ACC112 (cell line): ENCODE measurements around the gene LRRN4.
"Not testable (repeated sequence)": the region's sequence is repeated elsewhere in the genome, so short reads cannot be mapped to it uniquely, and the experiment has no call there.

Experiments used
- H2AFZ ChIP-seq: fragments of 200-600 bp; sonication (generic); one replicate; pipeline ENCODE4 v1.6.0; 2017; ENCODE audit warnings: antibody characterized with exemption, low read length; ENCODE audit not compliant: unreplicated experiment
- H3K27ac ChIP-seq: fragments of 200-600 bp; sonication (generic); 2 replicates; pipeline ENCODE4 v1.5.1; 2014; ENCODE audit warnings: low read depth, mild to moderate bottlenecking, antibody characterized with exemption, low read length, moderate library complexity
- H3K27me3 ChIP-seq: fragments of 200-600 bp; sonication (generic); 2 replicates; pipeline ENCODE4 v1.6.1; 2014; ENCODE audit warnings: mild to moderate bottlenecking, antibody characterized with exemption, low read length, moderate library complexity, mixed read lengths; ENCODE audit not compliant: insufficient read depth
- H3K36me3 ChIP-seq: fragments of 200-600 bp; sonication (generic); 2 replicates; pipeline ENCODE4 v1.6.1; 2016; ENCODE audit warnings: mild to moderate bottlenecking, antibody characterized with exemption, low read length, moderate library complexity, mixed read lengths; ENCODE audit not compliant: insufficient read depth
- H3K4me1 ChIP-seq: fragments of 200-600 bp; sonication (generic); one replicate; pipeline ENCODE4 v1.6.1; 2016; ENCODE audit warnings: low read length, mixed read lengths; ENCODE audit not compliant: insufficient read depth, unreplicated experiment, control insufficient read depth
- H3K4me3 ChIP-seq: fragments of 200-600 bp; sonication (generic); 2 replicates; pipeline ENCODE4 v1.5.1; 2014; ENCODE audit warnings: mild to moderate bottlenecking, low read depth, low read length
- H3K79me2 ChIP-seq: fragments of 200-600 bp; sonication (generic); one replicate; pipeline ENCODE4 v1.6.0; 2016; ENCODE audit warnings: low read length; ENCODE audit not compliant: control insufficient read depth, unreplicated experiment, insufficient read depth

LRRN4 gene

DNA sequence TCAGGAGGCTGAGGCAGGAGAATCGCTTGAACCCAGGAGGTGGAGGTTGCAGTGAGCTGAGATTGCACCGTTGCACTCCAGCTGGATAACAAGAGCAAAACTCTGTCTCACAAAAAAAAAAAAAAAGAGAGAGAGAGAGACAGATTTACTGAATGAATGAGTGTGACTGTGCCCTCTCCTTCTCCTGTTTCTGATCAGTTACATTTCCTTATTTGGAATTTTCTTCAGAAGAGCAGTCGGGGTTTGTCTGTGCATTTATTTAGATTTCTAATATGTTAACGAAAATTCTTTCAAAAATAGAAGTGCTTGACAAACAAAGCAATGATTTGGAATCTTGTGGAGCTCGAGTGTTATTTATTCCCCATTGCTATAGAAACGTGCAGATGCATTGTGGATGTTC, 6.4 kb upstream of the LRRN4 start:
- Histone ChIP-seq H3K36me3 (no peaks in the 10 kb centered on the region), H3K4me1 (peaks cover 8% of the 10 kb centered on the region), H2AFZ (no peak overlapping the region), H3K79me2 (no peaks in the 10 kb centered on the region), H3K27me3 (peaks cover 24% of the 10 kb centered on the region), H3K27ac (no peak overlapping the region), H3K4me3 (no peak overlapping the region)

DNA sequence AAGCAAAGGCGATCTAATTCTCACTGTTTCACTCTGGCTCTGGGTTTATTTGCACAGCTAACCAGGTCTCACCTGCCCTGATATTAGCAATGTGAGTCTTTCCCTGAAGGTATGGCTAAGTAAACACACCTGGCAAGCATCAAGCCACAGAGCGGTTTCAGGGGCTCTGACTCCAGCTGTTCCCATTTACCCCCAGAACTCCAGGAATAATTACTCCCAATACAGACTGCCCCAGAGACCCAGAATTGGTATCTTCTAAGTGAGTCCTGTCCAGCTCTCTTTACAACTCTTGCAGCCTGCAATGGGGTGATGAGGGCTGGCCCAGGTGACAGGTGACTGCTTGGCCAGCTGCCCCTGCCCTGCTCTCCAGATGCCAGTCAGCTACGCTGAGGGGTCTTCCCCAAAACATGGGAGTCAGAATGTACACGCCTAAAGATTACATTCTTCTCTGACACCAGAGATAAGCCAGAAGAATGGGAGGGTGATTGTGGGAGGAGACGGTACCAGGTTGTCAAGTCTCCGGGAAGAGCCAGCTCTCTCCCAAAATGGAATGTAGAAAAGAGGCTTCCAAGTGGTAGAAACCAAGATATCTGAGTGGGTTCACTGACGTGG, 4.9 kb upstream of the LRRN4 start:
- Histone ChIP-seq H3K27ac (no peak overlapping the region), H3K79me2 (no peaks in the 10 kb centered on the region), H3K36me3 (no peaks in the 10 kb centered on the region), H3K4me1 (peaks cover 13% of the 10 kb centered on the region), H3K27me3 (peaks cover 30% of the 10 kb centered on the region), H2AFZ (no peak overlapping the region), H3K4me3 (no peak overlapping the region)

DNA sequence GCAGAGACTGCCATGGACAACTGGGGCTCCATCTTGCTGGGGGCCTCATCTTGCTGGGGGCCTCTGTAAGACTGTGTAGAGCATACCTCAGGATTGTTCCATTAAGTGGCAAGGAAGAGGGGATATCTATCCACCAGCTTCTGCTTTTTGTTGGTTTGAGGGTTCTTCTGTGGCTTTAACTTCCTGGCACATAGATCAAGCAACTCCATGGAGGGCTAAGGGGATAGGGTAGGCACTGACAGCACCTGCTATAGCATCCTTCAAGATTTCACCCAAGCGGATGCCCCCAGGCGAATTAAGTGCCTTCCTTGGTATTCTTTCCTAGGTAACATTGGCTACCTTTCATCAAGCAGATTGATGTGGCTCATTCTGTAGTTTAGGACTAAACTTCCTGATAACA, 3.8 kb upstream of the LRRN4 start:
- Histone ChIP-seq H3K27ac (no peak overlapping the region), H3K4me1 (peaks cover 16% of the 10 kb centered on the region), H3K36me3 (no peaks in the 10 kb centered on the region), H2AFZ (no peak overlapping the region), H3K4me3 (no peak overlapping the region), H3K79me2 (no peaks in the 10 kb centered on the region), H3K27me3 (peaks cover 41% of the 10 kb centered on the region)

DNA sequence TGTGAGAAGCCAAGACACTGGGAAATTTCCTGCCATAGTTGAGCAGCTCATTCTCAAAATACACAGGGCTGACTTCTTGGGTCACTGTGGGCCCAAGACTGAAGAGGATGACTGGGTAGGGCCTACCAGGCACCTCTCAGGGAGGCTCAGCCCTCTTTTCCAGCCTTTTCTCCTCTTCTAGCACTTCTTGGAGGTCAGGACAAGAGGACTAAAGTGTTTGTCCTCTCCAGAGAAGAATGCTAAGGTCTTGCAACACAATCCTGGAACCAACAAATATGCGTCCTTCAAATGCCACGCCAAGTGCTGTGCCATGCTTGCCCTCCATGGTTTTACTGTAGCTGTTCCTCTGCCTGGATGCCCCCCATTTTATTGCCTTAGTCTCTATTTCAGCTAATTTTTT, 3.3 kb upstream of the LRRN4 start:
- no peak overlapping the region for H2AFZ ChIP-seq
- H3K79me2 ChIP-seq = no peaks in the 10 kb centered on the region
- H3K27me3 ChIP-seq = peaks cover 47% of the 10 kb centered on the region
- peaks cover 16% of the 10 kb centered on the region for H3K4me1 ChIP-seq
- no peak overlapping the region for H3K4me3 ChIP-seq
- no peaks in the 10 kb centered on the region for H3K36me3 ChIP-seq
- no peak overlapping the region for H3K27ac ChIP-seq

- H3K4me3 ChIP-seq = no peak overlapping the region
- no peak overlapping the region for H2AFZ ChIP-seq
- H3K36me3 ChIP-seq = no peaks in the 10 kb centered on the region
- peaks cover 16% of the 10 kb centered on the region for H3K4me1 ChIP-seq
- no peaks in the 10 kb centered on the region for H3K79me2 ChIP-seq
- peaks cover 58% of the 10 kb centered on the region for H3K27me3 ChIP-seq
- no peak overlapping the region for H3K27ac ChIP-seq
These were observed 2.2 kb upstream of the LRRN4 start for GRCh38 chr20:6055981-6056569.

GRCh38 chr20:6055161-6055783, 1.4 kb upstream of the LRRN4 start:
- Histone ChIP-seq H3K4me3 (no peak overlapping the region), H3K36me3 (no peaks in the 10 kb centered on the region), H3K27ac (no peak overlapping the region), H3K27me3 (peaks cover 66% of the 10 kb centered on the region), H2AFZ (no peak overlapping the region), H3K79me2 (no peaks in the 10 kb centered on the region), H3K4me1 (peaks cover 16% of the 10 kb centered on the region)

DNA sequence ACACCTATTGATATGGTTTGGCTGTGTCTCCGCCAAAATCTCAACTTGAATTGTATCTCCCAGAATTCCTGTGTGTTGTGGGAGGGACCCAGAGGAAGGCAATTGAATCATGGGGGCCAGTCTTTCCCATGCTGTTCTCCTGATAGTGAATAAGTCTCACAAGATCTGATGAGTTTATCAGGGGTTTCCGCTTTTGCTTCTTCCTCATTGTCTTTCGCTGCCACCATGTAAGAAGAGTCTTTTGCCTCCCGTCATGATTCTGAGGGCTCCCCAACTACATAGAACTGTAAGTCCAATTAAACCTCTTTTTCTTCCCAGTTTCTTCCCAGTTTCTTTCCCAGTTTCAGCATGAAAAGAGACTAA, 810 bp upstream of the LRRN4 start:
- H3K4me1 ChIP-seq = peaks cover 16% of the 10 kb centered on the region
- not testable (repeated sequence) for H3K27ac ChIP-seq

DNA sequence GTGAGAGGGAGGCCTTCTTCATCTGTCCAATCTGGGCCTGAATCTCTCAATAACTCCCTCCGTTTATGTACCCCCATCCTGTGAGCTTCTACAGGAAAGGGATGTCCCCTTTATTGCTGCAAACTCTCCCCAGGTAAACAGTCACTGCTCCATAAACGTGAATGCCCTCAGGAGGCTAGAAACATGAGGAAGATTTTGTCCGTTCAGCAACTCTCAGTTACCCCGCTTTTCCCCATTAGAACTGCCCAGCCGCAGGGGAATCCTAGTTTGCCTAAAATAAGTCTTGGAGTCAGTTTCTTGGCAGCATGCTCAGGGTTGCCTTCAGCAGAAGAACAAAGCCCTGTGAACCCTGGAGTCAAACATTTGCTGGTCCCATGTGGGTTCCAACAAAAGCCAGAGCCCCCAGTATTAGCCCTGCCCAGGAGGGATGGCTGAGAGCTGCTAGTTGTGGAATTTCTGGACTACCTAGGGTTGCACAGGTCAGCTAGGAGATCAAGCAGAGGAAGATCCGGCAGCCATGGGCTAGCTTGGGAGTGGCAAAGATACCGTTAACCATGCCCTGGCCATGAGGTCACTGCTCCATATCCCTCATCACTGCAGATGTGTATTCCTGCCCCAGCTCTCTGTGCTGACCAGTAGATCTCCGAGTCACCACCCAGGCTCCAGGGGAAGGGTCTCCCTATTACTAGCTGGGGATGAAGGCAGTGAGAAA, 640 bp downstream of the LRRN4 start:
- Histone ChIP-seq H3K4me3 (no peak overlapping the region), H3K27me3 (peaks cover 54% of the 10 kb centered on the region), H3K36me3 (no peaks in the 10 kb centered on the region), H2AFZ (no peak overlapping the region), H3K4me1 (peaks cover 9% of the 10 kb centered on the region), H3K79me2 (no peaks in the 10 kb centered on the region), H3K27ac (no peak overlapping the region)

More for the DNA sequence above, 810 bp upstream of the LRRN4 start:
- peaks cover 68% of the 10 kb centered on the region for H3K27me3 ChIP-seq
- H3K79me2 ChIP-seq, H3K4me3 ChIP-seq, H3K36me3 ChIP-seq, H2AFZ ChIP-seq: not testable (repeated sequence)

- H3K27ac ChIP-seq = no peak overlapping the region
- H3K27me3 ChIP-seq = peaks cover 46% of the 10 kb centered on the region
- no peaks in the 10 kb centered on the region for H3K36me3 ChIP-seq
- peaks cover 9% of the 10 kb centered on the region for H3K4me1 ChIP-seq
- peak overlapping the region; percentile 71; the same call in 1 of the 2 replicates for H3K4me3 ChIP-seq
- H2AFZ ChIP-seq = no peak overlapping the region
- H3K79me2 ChIP-seq = no peaks in the 10 kb centered on the region
These were observed 2.4 kb downstream of the LRRN4 start for GRCh38 chr20:6051505-6051904.

- Histone ChIP-seq H3K4me3 (no peak overlapping the region), H3K27me3 (peaks cover 35% of the 10 kb centered on the region), H3K79me2 (no peaks in the 10 kb centered on the region), H3K27ac (no peak overlapping the region), H3K4me1 (no peaks in the 10 kb centered on the region), H3K36me3 (no peaks in the 10 kb centered on the region), H2AFZ (no peak overlapping the region)
These were observed 5.5 kb downstream of the LRRN4 start for GRCh38 chr20:6048391-6048790.
